GM19238 (cell line): ENCODE measurements around the gene RIOX2.
"Not testable (repeated sequence)": the region's sequence is repeated elsewhere in the genome, so short reads cannot be mapped to it uniquely, and the experiment has no call there.

Experiments used
- DNase-seq: peaks from one replicate; pipeline ENCODE4 v3.0.0; 2011; ENCODE audit warnings: low spot score; ENCODE audit not compliant: insufficient read length

Gene RIOX2

DNA sequence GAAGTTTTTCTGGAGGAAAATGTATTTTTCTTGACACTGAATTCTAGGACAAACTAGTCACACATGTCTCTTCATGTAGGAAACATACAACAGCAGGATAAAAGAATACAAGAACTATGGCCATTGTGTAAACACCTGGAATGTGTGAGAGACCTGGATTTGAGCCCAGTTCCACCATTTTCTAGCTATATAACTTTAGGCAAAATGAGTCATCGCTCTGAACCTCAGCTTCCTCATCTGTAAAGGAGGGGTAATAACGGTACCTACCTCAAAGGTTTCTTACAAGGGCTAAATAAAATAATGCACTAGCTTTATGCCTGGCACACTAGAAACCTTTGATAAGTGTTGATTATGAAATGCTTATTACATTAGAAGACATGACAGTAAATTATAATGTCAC lies 57.8 kb downstream of the RIOX2 start:
- DNase-seq: no peak

DNA sequence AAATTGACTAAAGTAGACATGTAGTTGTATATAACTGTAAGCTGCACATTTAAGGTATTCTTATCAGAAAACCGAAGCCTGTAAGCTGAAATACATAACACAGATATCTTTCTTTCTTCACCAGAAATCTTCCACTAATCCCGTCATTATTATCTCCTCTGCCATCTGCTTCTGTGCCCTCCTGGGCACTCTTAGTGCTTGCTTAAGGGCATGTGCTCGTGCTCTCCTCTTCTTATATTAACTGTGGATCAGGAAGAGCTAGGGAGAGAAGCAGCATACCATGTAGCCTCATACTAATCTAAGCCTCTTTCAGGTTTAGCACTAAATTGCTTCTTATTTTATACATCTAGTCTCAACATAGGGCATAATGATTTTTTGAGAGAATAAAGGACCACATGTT lies 60.8 kb downstream of the RIOX2 start:
- no peak for DNase-seq

- no peak for DNase-seq
Measured at GRCh38 chr3:97910931-97911351, 61.3 kb downstream of the RIOX2 start.

GRCh38 chr3:97910236-97910831 lies 61.9 kb downstream of the RIOX2 start:
- not testable (repeated sequence) for DNase-seq

- not testable (repeated sequence) for DNase-seq
Measured at GRCh38 chr3:97909830-97910229, 62.4 kb downstream of the RIOX2 start.

GRCh38 chr3:97901313-97902248 lies 70.7 kb downstream of the RIOX2 start:
- DNase-seq: no peak

DNA sequence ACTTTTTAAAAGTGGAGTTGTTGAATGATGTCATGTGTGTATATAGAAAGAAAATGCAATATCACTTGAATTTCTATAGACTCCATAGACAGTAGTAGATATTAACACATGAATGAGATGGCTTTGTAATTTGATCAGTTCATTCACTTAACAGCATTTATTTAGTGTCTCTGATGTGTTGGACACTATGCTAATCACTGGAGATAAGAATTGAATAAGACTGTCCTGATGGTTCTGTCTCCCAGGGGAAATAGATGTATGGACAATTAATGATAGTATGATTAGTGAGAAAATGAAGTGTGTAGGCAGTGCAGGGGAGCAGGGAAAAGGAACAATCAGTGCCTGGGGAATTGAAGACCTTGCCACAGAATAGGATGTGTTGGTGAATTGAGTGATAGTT lies 72.9 kb downstream of the RIOX2 start:
- DNase-seq: no peak

- DNase-seq: no peak
Measured at GRCh38 chr3:97896547-97896946, 75.7 kb downstream of the RIOX2 start.

GRCh38 chr3:97896129-97896528 lies 76.1 kb downstream of the RIOX2 start:
- no peak for DNase-seq

GRCh38 chr3:97895216-97895615 lies 77.0 kb downstream of the RIOX2 start:
- no peak for DNase-seq

- DNase-seq: no peak
Measured at GRCh38 chr3:97892852-97893251, 79.4 kb downstream of the RIOX2 start.
